Adrenal gland (tissue), 19 donors: ENCODE measurements around the gene NCL. TPM values are rescaled to one million over a fixed set of nuclear protein-coding genes. Genes with fewer than 3 reads are reported as not detected.

Source experiments
- DNase-seq, 7 donors: peaks; one replicate each; pipeline ENCODE4 v3.0.0-alpha.2; 2019 to 2020
- H3K27ac ChIP-seq, 5 donors: fragments of 200-600 bp; sonication (generic) in 4 of 5; 1 replicate in 3 of 5; 2 replicates in 2 of 5; pipeline versions ENCODE4 v1.5.1 to v1.8.0; 2016 to 2020; ENCODE audit warnings: mild to moderate bottlenecking in 1 of 5
- H3K27me3 ChIP-seq: fragments of 200-600 bp; 2 replicates; pipeline ENCODE4 v1.8.0; 2021
- H3K36me3 ChIP-seq, 2 donors: fragments of 200-600 bp; replicated peaks in 1 of 2; 1 replicate in 1 of 2; 2 replicates in 1 of 2; pipeline versions ENCODE4 v1.5.1 to v1.8.0; 2018 to 2022
- H3K4me1 ChIP-seq, 2 donors: fragments of 200-600 bp; replicated peaks in 1 of 2; 1 replicate in 1 of 2; 2 replicates in 1 of 2; pipeline versions ENCODE4 v1.5.1 to v1.8.0; 2018 to 2021
- H3K4me3 ChIP-seq, 4 donors: fragments of 200-600 bp; sonication (generic) in 3 of 4; one replicate each; pipeline ENCODE4 v1.5.1; 2016 to 2018
- H3K9me3 ChIP-seq, 3 donors: fragments of 200-600 bp; sonication (generic) in 1 of 3; replicated peaks in 1 of 3; 1 replicate in 2 of 3; 2 replicates in 1 of 3; pipeline versions ENCODE4 v1.5.1 to v1.8.0; 2016 to 2021
- POLR2A ChIP-seq, 2 donors: fragments of 450-650 bp; IDR thresholded peaks; one replicate each; pipeline ENCODE4 v1.6.1; 2017; ENCODE audit warnings: antibody characterized with exemption in 2 of 2, mild to moderate bottlenecking in 2 of 2, moderate library complexity in 1 of 2
- WGBS, 4 donors: extraction: QIAGEN DNeasy Blood & Tissue Kit in 2 of 4; methylation state at CpG; one replicate each; pipeline versions ENCODE4 v1.1.5 to v1.1.7; 2013 to 2017; 5-methylcytosine and 5-hydroxymethylcytosine counted together
- intact Hi-C, 2 donors: fragments of 100-400 bp; cut with DNase I; formaldehyde crosslinking; loops; one replicate each; pipeline versions ENCODE4 v1.14.1 to v1.15.0; 2022 to 2023
- long read RNA-seq, 10 donors: library from polyadenylated mRNA in 3 of 10; unstranded in 2 of 10; stranded (forward) in 1 of 10; transcript quantifications; one replicate each; pipeline ENCODE4 v2.0.0 and lab custom pipeline, GENCODE V29; 2021 to 2026
- polyA plus RNA-seq, 3 donors: library from polyadenylated mRNA; stranded (reverse); fragments of 200-250 nt in 2 of 3; fragments of 350-450 nt in 1 of 3; fragmentation: Illumina TruSeq in 1 of 3; extraction: RNeasy Lipid Tissue Mini Kit (QIAGEN cat#74804) in 1 of 3; gene quantifications; one replicate each; pipeline ENCODE4 v1.2.3, GENCODE V29; 2013 to 2014
- total RNA-seq, 9 donors: library from RNA; depleted of rRNA in 4 of 9; stranded (reverse); fragments of >200 nt in 4 of 9; fragments of 120-200 nt in 1 of 9; fragmentation: NEBNext Ultra II Directional in 1 of 9; extraction: Animal tissue kit (Norgen Biotek cat#: 25700) in 1 of 9; gene quantifications; one replicate each; pipeline versions ENCODE4 v1.1.0 to v1.2.4, GENCODE V29; 2013 to 2023
- TF ChIP-seq, protein P1 (sequence below), 6 experiments: fragments of 450-650 bp in 4 of 6; fragments of 200-600 bp in 2 of 6; sonication (generic) in 1 of 6; IDR thresholded peaks; 1 replicate in 5 of 6; 2 replicates in 1 of 6; pipeline versions ENCODE4 v1.5.1 to v1.8.0; 2016 to 2021; ENCODE audit warnings: antibody characterized with exemption in 6 of 6, mild to moderate bottlenecking in 2 of 6, moderate library complexity in 1 of 6
- donor health status: healthy with polysubstance abuse.
- donor health status: Bipolar disorder and iron deficiency.
- donor health status: DM: yes; HTN: yes; CAD: no.
- donor health status: DM: no; HTN: no; CAD: no.
- donor health status: DM: no; HTN: no; CAD: no.
- donor health status: DM: yes; HTN: yes; CAD: no.

The NCL gene, protein sequence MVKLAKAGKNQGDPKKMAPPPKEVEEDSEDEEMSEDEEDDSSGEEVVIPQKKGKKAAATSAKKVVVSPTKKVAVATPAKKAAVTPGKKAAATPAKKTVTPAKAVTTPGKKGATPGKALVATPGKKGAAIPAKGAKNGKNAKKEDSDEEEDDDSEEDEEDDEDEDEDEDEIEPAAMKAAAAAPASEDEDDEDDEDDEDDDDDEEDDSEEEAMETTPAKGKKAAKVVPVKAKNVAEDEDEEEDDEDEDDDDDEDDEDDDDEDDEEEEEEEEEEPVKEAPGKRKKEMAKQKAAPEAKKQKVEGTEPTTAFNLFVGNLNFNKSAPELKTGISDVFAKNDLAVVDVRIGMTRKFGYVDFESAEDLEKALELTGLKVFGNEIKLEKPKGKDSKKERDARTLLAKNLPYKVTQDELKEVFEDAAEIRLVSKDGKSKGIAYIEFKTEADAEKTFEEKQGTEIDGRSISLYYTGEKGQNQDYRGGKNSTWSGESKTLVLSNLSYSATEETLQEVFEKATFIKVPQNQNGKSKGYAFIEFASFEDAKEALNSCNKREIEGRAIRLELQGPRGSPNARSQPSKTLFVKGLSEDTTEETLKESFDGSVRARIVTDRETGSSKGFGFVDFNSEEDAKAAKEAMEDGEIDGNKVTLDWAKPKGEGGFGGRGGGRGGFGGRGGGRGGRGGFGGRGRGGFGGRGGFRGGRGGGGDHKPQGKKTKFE
- total RNA-seq (100 to 1,000 TPM in 6 of 9 donors, 10 to 100 TPM in 3; 70.6 to 606 (median 160) TPM), polyA plus RNA-seq (1,000 to 10,000 TPM in 1 of 3 donors, 100 to 1,000 TPM in 2; 121 to 1,227 (median 208) TPM)
- long read RNA-seq, donor 1, full-length matches to known transcripts, result 56 of 1,278 reads
- long read RNA-seq, donor 1, partial matches to known transcripts, result 1,128 of 1,278 reads
- long read RNA-seq, donor 1, other reads (novel, unspliced or antisense), result 94 of 1,278 reads
- long read RNA-seq, donor 2, full-length matches to known transcripts, result 44 of 733 reads
- long read RNA-seq, donor 2, partial matches to known transcripts, result 307 of 733 reads
- long read RNA-seq, donor 2, other reads (novel, unspliced or antisense), result 382 of 733 reads
- long read RNA-seq, donor 3, full-length matches to known transcripts, result 21 of 1,007 reads
- long read RNA-seq, donor 3, partial matches to known transcripts, result 318 of 1,007 reads
- long read RNA-seq, donor 3, other reads (novel, unspliced or antisense), result 668 of 1,007 reads
- long read RNA-seq, donor 4, full-length matches to known transcripts, result 99 of 259 reads
- long read RNA-seq, donor 4, partial matches to known transcripts, result 154 of 259 reads
- long read RNA-seq, donor 4, other reads (novel, unspliced or antisense), result 6 of 259 reads
- long read RNA-seq, donor 5, full-length matches to known transcripts, result 503 of 544 reads
- long read RNA-seq, donor 5, partial matches to known transcripts, result 18 of 544 reads
- long read RNA-seq, donor 5, other reads (novel, unspliced or antisense), result 23 of 544 reads
- long read RNA-seq, donor 6, full-length matches to known transcripts, result 84 of 275 reads
- long read RNA-seq, donor 6, partial matches to known transcripts, result 185 of 275 reads
- long read RNA-seq, donor 6, other reads (novel, unspliced or antisense), result 6 of 275 reads
- long read RNA-seq, donor 7, full-length matches to known transcripts, result 27 of 694 reads
- long read RNA-seq, donor 7, partial matches to known transcripts, result 608 of 694 reads
- long read RNA-seq, donor 7, other reads (novel, unspliced or antisense), result 59 of 694 reads
- long read RNA-seq, donor 8, full-length matches to known transcripts, result 90 of 1,919 reads
- long read RNA-seq, donor 8, partial matches to known transcripts, result 1,757 of 1,919 reads
- long read RNA-seq, donor 8, other reads (novel, unspliced or antisense), result 72 of 1,919 reads
- long read RNA-seq, donor 9, full-length matches to known transcripts, result 17 of 1,055 reads
- long read RNA-seq, donor 9, partial matches to known transcripts, result 927 of 1,055 reads
- long read RNA-seq, donor 9, other reads (novel, unspliced or antisense), result 111 of 1,055 reads
- long read RNA-seq, donor 10, full-length matches to known transcripts, result 19 of 1,183 reads
- long read RNA-seq, donor 10, partial matches to known transcripts, result 1,127 of 1,183 reads
- long read RNA-seq, donor 10, other reads (novel, unspliced or antisense), result 37 of 1,183 reads

DNA sequence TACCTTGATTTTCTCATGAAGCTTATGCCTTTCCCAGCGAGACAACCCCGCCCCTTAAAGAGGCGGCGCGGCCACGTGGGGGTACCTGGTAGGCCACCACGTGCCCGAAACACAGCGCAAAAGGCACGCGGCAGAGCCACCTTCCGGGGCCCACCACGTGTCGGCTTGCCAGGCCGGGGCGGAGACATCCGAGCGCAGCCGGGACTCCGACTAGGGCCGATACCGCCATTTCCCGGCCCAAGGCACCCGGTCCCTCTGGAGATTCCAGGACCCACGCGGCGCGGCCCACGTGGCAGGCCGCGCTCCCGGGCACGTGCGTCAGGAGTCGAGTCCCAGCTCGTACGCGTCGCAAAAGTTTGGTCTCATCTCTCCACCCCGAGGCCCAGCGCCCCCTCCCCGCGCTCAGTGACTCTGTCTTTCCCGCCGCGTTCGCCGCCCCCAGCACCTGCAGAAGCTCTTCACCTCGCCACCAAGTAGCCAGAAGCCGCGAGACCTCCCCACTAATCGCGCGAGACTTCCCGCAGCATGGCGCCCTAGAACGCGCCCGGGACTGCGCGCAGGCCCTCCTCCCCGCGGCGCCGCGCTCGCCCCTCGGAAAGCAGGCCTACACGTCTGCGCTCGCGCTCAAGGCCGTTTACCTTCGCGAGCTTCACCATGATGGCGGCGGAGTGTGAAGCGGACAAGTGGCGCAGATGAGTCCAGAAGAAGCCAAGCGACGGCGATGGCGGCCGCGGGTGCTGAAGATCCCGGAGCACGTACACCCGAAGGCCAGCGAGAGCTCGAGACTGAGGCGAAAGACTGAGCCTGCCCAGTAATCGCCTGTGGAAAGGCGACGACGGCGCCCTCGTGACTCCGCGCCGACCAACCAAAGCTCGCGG lies at the start of gene NCL:
Gene NCL, minus strand, starts transcription at position 787 of the 878 bp plus-strand sequence. Its CDS starts 131 bp downstream, at position 656.
- peak; percentile 98 to 99 for TF ChIP-seq POLR2A (IDR thresholded peaks at IDR 0.05)
- TF ChIP-seq, protein P1, sequence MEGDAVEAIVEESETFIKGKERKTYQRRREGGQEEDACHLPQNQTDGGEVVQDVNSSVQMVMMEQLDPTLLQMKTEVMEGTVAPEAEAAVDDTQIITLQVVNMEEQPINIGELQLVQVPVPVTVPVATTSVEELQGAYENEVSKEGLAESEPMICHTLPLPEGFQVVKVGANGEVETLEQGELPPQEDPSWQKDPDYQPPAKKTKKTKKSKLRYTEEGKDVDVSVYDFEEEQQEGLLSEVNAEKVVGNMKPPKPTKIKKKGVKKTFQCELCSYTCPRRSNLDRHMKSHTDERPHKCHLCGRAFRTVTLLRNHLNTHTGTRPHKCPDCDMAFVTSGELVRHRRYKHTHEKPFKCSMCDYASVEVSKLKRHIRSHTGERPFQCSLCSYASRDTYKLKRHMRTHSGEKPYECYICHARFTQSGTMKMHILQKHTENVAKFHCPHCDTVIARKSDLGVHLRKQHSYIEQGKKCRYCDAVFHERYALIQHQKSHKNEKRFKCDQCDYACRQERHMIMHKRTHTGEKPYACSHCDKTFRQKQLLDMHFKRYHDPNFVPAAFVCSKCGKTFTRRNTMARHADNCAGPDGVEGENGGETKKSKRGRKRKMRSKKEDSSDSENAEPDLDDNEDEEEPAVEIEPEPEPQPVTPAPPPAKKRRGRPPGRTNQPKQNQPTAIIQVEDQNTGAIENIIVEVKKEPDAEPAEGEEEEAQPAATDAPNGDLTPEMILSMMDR (IDR thresholded peaks at IDR 0.05), result no peak
- Histone ChIP-seq H3K27ac (peak within 1 kb of the TSS; percentile 97 to 100 (median 99)), H3K4me1 (peaks cover 12 to 26% of the 10 kb centered on the region in 2 donors), H3K36me3 (peaks cover 0 to 42% of the 10 kb centered on the region in 2 donors), H3K27me3 (no peaks in the 10 kb centered on the region), H3K4me3 (peak within 1 kb of the TSS; percentile 85 to 98 (median 92)), H3K9me3 (no peaks in the 10 kb centered on the region)
- peak; percentile 77 to 92 (median 87) for DNase-seq
- WGBS, 4 donors, result 0% methylated on average over 20 to 102 of the region's 102 CpGs
- intact Hi-C loops, result no loop called here

DNA sequence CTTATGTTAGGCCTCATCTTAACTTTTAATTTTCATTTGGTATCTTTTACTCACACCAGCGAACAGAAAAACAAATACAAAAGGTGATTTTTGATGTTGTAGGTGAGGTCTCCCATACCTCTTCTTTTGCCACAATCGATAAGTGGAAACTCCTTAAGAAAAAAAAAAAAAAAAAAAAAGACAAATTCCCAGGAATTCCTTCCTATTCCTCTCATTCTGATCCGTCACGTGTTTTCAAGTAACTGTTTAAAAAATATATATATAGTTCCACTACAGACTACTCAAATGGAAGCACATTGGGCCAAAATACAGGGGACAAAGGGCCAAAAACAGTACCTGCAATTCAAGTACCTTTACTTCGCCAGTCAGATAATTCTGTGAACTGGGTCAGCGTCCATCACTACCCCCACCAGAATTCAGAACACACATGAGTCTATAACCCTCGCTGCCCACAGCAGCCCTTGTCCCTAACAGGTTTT lies 49.5 kb upstream of the NCL start:
- DNase-seq, result peak in 1 of 7 donors; percentile 16
- TF ChIP-seq, protein P1 (IDR thresholded peaks at IDR 0.05), result no peak
- TF ChIP-seq POLR2A (IDR thresholded peaks at IDR 0.05), result no peak
- Histone ChIP-seq H3K9me3 (no peaks in the 10 kb centered on the region), H3K27me3 (no peaks in the 10 kb centered on the region), H3K4me3 (peak overlapping the region in 2 of 4 donors; percentile 36 to 71), H3K36me3 (no peaks in the 10 kb centered on the region), H3K4me1 (peaks cover 5 to 16% of the 10 kb centered on the region in 2 donors), H3K27ac (peak overlapping the region in 4 of 5 donors; percentile 53 to 91 (median 82))
- 18 to 20% (median 18%) methylated on average over 6 to 7 of the region's 7 CpGs for WGBS, 4 donors
- intact Hi-C loops, result no loop called here
